Measurements from ENCODE around the gene COA8. TPM values are rescaled to one million over a fixed set of nuclear protein-coding genes. Genes with fewer than 3 reads are reported as not detected.

Gene COA8
- total RNA-seq, 1 donor from 2014 or later: 45.1 TPM

DNA sequence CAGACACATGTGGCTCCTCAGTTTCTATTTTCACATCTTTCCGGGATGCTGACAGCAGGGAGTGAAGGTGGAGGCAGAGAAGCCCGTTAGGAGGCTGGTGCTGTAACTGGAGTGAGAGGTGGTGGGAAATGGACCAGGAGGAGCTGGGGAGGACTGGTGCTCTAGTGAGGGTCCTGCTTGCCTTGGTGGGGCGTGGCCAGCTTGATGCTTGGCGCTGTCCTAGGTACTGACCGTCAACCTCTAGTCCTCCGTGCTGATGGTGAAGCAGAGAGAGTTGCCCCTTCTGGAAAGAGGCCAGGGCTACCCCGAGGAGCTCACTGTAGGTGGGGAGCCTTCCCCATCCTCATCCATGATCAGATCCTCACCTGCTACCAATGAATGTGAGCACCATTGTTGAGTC is 32.4 kb upstream of the COA8 start:
- Mint-ChIP-seq H3K9me3 (ENCODE audit: low read depth) (no peaks in the 10 kb centered on the region), H3K4me3 (ENCODE audit: low read depth) (peak overlapping the region; percentile 89), H3K36me3 (ENCODE audit: insufficient read depth) (no peaks in the 10 kb centered on the region), H3K27ac (peak overlapping the region; percentile 64), H3K4me1 (ENCODE audit: low read depth) (peaks cover 30% of the 10 kb centered on the region), H3K27me3 (no peaks in the 10 kb centered on the region)
- TF ChIP-seq, protein P1, sequence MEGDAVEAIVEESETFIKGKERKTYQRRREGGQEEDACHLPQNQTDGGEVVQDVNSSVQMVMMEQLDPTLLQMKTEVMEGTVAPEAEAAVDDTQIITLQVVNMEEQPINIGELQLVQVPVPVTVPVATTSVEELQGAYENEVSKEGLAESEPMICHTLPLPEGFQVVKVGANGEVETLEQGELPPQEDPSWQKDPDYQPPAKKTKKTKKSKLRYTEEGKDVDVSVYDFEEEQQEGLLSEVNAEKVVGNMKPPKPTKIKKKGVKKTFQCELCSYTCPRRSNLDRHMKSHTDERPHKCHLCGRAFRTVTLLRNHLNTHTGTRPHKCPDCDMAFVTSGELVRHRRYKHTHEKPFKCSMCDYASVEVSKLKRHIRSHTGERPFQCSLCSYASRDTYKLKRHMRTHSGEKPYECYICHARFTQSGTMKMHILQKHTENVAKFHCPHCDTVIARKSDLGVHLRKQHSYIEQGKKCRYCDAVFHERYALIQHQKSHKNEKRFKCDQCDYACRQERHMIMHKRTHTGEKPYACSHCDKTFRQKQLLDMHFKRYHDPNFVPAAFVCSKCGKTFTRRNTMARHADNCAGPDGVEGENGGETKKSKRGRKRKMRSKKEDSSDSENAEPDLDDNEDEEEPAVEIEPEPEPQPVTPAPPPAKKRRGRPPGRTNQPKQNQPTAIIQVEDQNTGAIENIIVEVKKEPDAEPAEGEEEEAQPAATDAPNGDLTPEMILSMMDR (IDR thresholded peaks at IDR 0.05; ENCODE audit: unreplicated experiment): no peak
- DNase-seq (ENCODE audit: low spot score, unreplicated experiment): no peak

DNA sequence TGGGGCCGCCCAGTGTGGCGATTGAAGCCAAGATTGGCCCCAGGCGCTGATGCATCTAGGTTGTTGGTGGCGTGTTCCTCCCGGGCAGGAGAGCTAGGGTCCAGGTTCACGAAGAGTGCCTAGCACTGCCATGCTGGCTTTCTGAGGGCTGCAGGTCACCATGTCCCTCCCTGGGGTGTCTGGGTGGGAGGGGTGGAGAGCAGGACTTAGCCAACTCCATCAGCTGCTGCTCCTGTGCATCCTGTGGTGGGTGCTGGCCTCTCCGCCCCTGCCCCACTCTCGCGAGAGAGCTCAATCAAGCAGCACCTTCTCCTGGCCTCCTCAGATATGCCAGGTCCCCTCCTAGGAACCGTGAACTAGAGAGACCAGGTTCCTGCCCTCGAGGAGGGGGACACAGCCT is 31.9 kb upstream of the COA8 start:
- TF ChIP-seq, protein P1 (IDR thresholded peaks at IDR 0.05; ENCODE audit: unreplicated experiment): no peak
- H3K9me3 Mint-ChIP-seq (ENCODE audit: low read depth): no peaks in the 10 kb centered on the region
- peak overlapping the region; percentile 64 for H3K27ac Mint-ChIP-seq
- H3K4me3 Mint-ChIP-seq (ENCODE audit: low read depth): no peak overlapping the region
- H3K36me3 Mint-ChIP-seq (ENCODE audit: insufficient read depth): no peaks in the 10 kb centered on the region
- H3K4me1 Mint-ChIP-seq (ENCODE audit: low read depth): peaks cover 25% of the 10 kb centered on the region
- no peak for DNase-seq (ENCODE audit: low spot score, unreplicated experiment)
- H3K27me3 Mint-ChIP-seq: no peaks in the 10 kb centered on the region

- TF ChIP-seq, protein P1 (IDR thresholded peaks at IDR 0.05; ENCODE audit: unreplicated experiment): no peak
- H3K4me1 Mint-ChIP-seq (ENCODE audit: low read depth): peaks cover 21% of the 10 kb centered on the region
- DNase-seq (ENCODE audit: low spot score, unreplicated experiment): no peak
- H3K27me3 Mint-ChIP-seq: no peaks in the 10 kb centered on the region
- H3K36me3 Mint-ChIP-seq (ENCODE audit: insufficient read depth): no peaks in the 10 kb centered on the region
- H3K27ac Mint-ChIP-seq: no peak overlapping the region
- H3K4me3 Mint-ChIP-seq (ENCODE audit: low read depth): peak overlapping the region; percentile 35
- no peaks in the 10 kb centered on the region for H3K9me3 Mint-ChIP-seq (ENCODE audit: low read depth)
Measured at GRCh38 chr14:103531421-103532215, 31.1 kb upstream of the COA8 start.

DNA sequence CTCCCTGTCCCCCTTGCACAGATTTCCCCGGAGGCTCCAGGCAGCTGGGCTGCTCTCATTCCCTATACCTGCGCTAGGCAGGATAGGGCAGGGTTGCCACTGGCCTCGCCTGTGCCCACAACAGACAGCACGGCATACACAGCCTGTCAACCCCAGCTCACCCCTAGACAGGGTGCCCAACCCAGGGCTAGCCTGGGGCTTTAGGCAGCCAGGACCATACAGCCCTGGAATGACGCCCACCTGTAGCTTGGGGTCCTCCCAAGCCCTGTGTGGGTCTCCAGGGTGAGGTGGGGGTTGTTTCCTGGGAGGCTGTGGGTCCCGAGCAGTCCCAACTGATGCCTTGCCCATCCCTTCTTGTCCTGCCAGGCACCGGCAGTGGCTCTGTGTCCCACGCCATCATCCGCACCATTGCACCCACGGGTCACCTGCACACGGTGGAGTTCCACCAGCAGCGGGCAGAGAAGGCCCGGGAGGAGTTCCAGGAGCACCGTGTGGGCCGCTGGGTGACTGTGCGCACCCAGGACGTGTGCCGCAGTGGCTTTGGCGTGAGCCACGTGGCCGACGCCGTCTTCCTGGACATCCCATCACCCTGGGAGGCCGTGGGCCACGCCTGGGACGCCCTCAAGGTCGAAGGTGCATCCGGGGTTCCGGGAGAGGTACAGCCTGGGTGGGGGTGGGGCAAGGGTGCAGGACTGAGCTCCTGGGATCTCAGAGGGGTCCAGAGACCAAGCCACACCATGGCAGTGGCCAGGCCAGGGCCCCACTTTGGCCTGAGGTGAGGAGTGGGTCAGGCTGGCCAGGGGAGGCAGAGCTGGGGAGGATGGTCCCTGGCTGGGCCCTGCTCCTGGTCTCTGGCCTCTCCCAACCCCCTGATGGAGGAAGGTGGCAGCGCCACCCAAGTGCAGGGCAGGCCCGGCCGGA is 30.3 kb upstream of the COA8 start:
- H3K27me3 Mint-ChIP-seq: no peaks in the 10 kb centered on the region
- no peaks in the 10 kb centered on the region for H3K36me3 Mint-ChIP-seq (ENCODE audit: insufficient read depth)
- no peak overlapping the region for H3K4me3 Mint-ChIP-seq (ENCODE audit: low read depth)
- no peak overlapping the region for H3K27ac Mint-ChIP-seq
- H3K4me1 Mint-ChIP-seq (ENCODE audit: low read depth): peaks cover 15% of the 10 kb centered on the region
- TF ChIP-seq, protein P1 (IDR thresholded peaks at IDR 0.05; ENCODE audit: unreplicated experiment): no peak
- no peak for DNase-seq (ENCODE audit: low spot score, unreplicated experiment)
- no peaks in the 10 kb centered on the region for H3K9me3 Mint-ChIP-seq (ENCODE audit: low read depth)
